Fibroblast of skin of abdomen (primary cell): ENCODE data around the gene ART1. TPM values are rescaled to one million over a fixed set of nuclear protein-coding genes. Genes with fewer than 3 reads are reported as not detected.
"Not testable (repeated sequence)": the region's sequence is repeated elsewhere in the genome, so short reads cannot be mapped to it uniquely, and the experiment has no call there.

Experiments used
- DNase-seq: peaks from one replicate; pipeline ENCODE4 v3.0.0-alpha.2; 2013
- polyA plus RNA-seq, 2 experiments: library from polyadenylated mRNA; unstranded; fragments of 120-200 nt; gene quantifications; one replicate each; pipeline ENCODE4 v1.2.1, GENCODE V29; 2013; ENCODE audit not compliant: insufficient read length in 2 of 2

ART1 gene, protein sequence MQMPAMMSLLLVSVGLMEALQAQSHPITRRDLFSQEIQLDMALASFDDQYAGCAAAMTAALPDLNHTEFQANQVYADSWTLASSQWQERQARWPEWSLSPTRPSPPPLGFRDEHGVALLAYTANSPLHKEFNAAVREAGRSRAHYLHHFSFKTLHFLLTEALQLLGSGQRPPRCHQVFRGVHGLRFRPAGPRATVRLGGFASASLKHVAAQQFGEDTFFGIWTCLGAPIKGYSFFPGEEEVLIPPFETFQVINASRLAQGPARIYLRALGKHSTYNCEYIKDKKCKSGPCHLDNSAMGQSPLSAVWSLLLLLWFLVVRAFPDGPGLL
- not detected for polyA plus RNA-seq (2013, experiment 1 of 2; ENCODE audit: insufficient read length)
- not detected for polyA plus RNA-seq (2013, experiment 2 of 2; ENCODE audit: insufficient read length)

DNA sequence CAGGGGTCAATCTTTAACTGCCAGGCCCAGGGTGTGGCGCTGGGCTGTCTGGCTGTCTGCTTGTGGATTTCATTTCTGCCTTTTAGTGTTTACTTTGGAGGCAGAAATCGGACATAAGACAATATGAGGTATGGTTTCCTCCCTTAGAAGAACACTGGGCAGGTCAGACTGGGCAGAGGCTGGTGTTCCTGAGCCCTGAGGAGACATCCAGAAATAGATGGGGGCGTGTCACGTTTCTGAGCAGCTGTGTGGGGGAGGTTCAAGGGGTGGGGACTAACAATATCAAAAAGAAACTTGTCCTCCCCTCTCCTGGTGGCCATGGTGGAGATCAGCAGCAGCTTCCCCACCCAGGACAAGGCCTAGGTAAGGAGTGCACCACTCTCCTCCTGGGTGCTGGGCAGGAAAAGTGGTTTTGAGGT lies at the start of gene ART1:
ART1 (plus strand) TSS at position 312 of the 419 bp plus-strand sequence. CDS start 14,086 bp downstream, outside the sequence.
- no peak for DNase-seq

GRCh38 chr11:3597743-3598142 lies 47.2 kb upstream of the ART1 start:
- not testable (repeated sequence) for DNase-seq

- DNase-seq = not testable (repeated sequence)
These were observed 44.7 kb upstream of the ART1 start for GRCh38 chr11:3600201-3600600.

GRCh38 chr11:3604167-3604566 lies 40.8 kb upstream of the ART1 start:
- peak; percentile 48 for DNase-seq

GRCh38 chr11:3605283-3605662 lies 39.7 kb upstream of the ART1 start:
- no peak for DNase-seq

DNA sequence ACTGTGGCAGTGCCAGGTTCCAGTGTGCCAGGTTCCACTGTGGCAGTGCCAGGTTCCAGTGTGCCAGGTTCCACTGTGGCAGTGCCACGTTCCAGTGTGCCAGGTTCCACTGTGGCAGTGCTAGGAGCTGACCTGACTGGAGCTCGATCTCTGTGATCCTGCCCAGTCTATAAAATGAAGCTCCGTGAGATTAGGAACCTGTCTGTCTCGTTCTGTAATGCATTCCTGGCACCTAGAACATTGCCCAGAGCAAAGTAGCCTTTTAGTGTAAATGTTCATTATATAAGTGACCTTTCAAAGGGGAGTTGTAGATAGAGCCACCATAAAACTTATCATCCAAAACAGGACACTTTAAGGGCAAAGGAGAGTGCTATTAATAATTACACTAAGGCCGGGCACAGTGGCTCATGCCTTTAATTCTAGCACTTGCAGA lies 39.1 kb upstream of the ART1 start:
- DNase-seq = no peak

- DNase-seq = peak; percentile 21
These were observed 35.3 kb upstream of the ART1 start for GRCh38 chr11:3609416-3610265.

DNA sequence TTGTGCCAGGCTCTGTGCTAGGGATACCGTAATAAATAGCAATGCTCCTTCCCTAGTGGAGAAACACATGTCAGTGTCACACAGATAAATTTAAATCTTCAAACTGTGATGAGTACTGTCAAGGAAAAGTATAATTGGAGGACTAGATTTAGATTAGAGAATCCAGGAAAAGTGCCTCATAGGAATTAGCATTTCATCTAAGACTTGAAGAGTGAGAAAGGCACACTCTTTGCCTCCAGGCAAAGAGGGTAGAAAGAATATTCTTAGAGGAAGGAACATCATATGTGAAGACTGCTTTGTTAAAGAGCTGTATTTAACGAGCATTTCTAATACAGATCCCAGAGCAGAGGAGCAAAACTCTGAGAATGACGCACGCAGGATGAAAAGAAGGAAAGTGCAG lies 34.1 kb upstream of the ART1 start:
- no peak for DNase-seq

GRCh38 chr11:3611976-3612678 lies 32.8 kb upstream of the ART1 start:
- DNase-seq = no peak

- no peak for DNase-seq
These were observed 30.8 kb upstream of the ART1 start for GRCh38 chr11:3613998-3614741.

DNA sequence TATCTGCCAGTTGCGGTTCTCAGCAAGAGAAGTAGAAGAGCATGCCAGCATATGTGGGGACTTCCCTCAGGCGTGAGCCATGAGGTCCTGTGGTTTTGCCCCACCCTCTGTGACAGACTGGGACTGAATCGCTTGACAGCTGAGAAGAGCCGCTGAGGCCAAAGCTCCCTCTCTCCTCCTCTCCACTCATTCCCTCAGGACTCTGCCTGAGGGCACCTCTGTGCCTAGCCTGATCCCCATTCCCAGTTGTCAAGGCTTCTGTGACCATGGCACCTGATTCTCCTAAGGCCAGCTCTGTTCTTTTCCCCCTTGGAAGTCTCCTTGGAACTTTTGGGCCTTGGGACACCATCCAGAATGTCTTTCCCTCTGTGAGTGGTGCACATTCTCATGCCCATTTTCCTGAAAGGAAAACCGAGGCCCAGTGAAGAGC lies 30.2 kb upstream of the ART1 start:
- DNase-seq = no peak

DNA sequence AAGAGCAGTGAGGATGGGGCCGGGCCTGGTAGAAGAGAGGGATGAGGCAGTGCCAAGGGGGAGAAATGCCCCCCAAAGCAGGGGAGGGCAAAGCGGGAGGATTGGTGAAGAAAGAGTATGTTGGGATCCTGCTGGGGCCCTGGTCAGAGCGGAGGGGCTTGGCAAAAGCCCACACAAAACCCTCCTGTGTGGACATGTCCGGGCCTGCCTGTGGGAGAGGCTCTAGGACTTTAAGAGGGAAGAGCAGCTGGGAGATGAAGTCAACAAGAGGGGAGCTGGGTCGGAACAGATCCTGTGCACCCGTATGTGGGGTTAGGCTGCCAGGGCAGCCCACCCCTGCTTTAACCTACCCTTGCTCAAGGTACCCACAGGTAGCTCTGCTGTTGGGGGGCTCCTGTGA lies 28.9 kb upstream of the ART1 start:
- DNase-seq = no peak

DNA sequence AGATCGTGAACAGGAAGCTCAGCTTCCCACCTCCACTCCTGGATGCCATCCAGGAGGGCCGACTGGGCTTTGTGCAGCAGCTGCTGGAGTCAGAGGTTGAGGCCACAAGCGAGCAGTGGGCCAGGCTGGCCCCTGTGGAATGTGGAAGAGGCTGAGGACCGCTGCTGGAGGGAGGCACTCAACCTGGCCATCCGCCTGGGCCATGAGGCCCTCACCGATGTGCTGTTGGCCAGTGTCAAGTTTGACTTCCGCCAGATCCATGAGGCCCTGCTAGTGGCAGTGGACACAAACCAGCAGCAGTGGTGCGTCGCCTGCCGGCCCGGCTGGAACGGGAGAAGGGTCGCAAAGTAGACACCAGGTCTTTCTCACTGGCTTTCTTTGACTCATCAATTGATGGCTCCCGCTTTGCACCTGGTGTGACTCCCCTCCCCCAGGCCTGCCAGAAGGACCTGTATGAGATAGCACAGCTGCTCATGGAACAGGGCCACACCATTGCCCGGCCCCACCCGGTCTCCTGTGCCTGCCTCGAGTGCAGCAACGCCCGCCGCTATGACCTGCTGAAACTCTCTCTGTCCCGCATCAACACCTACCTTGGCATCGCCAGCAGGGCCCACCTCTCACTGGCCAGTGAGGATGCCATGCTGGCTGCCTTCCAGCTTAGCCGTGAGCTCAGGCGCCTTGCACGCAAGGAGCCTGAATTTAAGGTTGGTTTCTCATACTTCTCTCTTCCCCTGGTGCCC lies 28.0 kb upstream of the ART1 start:
- no peak for DNase-seq

DNA sequence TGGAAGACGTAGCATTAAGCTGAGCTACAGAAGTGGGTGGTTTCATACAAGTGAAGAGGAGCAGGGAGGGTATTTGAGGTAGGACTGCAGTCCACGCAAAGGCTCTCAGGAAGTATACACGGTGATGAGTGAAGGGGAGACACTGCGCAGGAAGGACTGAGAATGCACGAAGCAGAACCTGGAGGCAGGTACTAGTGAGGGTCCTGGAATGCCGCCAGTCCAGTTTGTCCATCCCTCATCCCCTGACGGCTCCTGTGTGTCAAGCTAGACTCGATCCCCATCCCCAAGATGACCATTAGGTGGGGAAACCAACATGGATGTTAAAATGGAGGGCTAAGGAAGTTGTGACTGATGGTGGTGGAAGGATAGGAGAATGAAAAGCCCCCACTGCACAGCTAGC lies 26.9 kb upstream of the ART1 start:
- DNase-seq = no peak

GRCh38 chr11:3622521-3622920 lies 22.4 kb upstream of the ART1 start:
- DNase-seq = no peak

DNA sequence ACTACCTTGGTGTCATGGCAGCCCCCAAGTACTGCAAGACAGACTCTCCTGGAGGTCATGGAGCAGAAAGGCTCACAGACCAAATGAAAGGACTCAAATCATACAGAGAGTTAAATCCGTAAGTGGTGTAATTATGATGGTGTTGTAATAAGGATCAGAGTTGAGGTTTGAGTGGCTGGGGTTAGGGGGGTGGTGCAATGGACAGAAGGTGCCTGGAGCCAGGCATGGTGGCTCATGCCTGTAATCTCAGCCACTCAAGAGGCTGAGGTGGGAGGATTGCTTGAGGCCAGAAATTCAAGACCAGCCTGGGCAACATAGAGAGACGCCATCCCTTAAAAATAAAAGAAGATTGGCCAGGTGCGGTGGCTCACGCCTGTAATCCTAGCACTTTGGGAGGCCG lies 21.8 kb upstream of the ART1 start:
- no peak for DNase-seq

GRCh38 chr11:3623767-3624458 lies 21.0 kb upstream of the ART1 start:
- DNase-seq = no peak

- DNase-seq = no peak
These were observed 18.5 kb upstream of the ART1 start for GRCh38 chr11:3626250-3626960.

- DNase-seq = peak; percentile 65
These were observed 17.6 kb upstream of the ART1 start for GRCh38 chr11:3627291-3627690.

- DNase-seq = no peak
These were observed 13.6 kb upstream of the ART1 start for GRCh38 chr11:3631331-3631730.
